Liver (tissue), 3 donors: ENCODE measurements around the gene GARIN5B.

Experiments
- EGR1 ChIP-seq, 2 donors: IDR thresholded peaks; 2 replicates each; pipeline ENCODE4 v1.6.1; 2016 to 2018; ENCODE audit warnings: antibody characterized with exemption in 2 of 2, low read depth in 2 of 2
- GABPA ChIP-seq, 2 donors: IDR thresholded peaks in 1 of 2; conservative IDR thresholded peaks in 1 of 2; 2 replicates each; pipeline ENCODE4 v1.6.1; 2016; ENCODE audit warnings: antibody characterized with exemption in 2 of 2, mild to moderate bottlenecking in 1 of 2, moderate library complexity in 1 of 2
- HNF4A ChIP-seq, 2 donors: conservative IDR thresholded peaks; 2 replicates each; pipeline ENCODE4 v1.6.1; 2016; ENCODE audit warnings: antibody characterized with exemption in 2 of 2, mild to moderate bottlenecking in 2 of 2
- JUND ChIP-seq, 2 donors: IDR thresholded peaks; 2 replicates each; pipeline ENCODE4 v1.6.1; 2016; ENCODE audit warnings: antibody characterized with exemption in 2 of 2
- MAX ChIP-seq: IDR thresholded peaks from 2 replicates; pipeline ENCODE4 v1.6.1; 2016; ENCODE audit warnings: antibody characterized with exemption
- NR2F2 ChIP-seq: IDR thresholded peaks from 2 replicates; pipeline ENCODE4 v1.6.1; 2016; ENCODE audit warnings: antibody characterized with exemption
- RAD21 ChIP-seq, 2 donors: IDR thresholded peaks; 2 replicates each; pipeline ENCODE4 v1.6.1; 2016; ENCODE audit warnings: antibody characterized with exemption in 2 of 2, mild to moderate bottlenecking in 2 of 2
- REST ChIP-seq: IDR thresholded peaks from 2 replicates; pipeline ENCODE4 v1.6.1; 2016; ENCODE audit warnings: antibody characterized with exemption, mild to moderate bottlenecking
- SP1 ChIP-seq: IDR thresholded peaks from 2 replicates; pipeline ENCODE4 v1.6.1; 2018; ENCODE audit warnings: antibody characterized with exemption, mild to moderate bottlenecking
- TAF1 ChIP-seq: conservative IDR thresholded peaks from 2 replicates; pipeline ENCODE4 v1.6.1; 2016; ENCODE audit warnings: antibody characterized with exemption, mild to moderate bottlenecking
- YY1 ChIP-seq: IDR thresholded peaks from 2 replicates; pipeline ENCODE4 v1.6.1; 2016; ENCODE audit warnings: antibody characterized with exemption, mild to moderate bottlenecking
- TF ChIP-seq, protein P1 (sequence below): fragments of 150-350 bp; IDR thresholded peaks from 2 replicates; pipeline ENCODE4 v1.5.1; 2017; ENCODE audit warnings: improper control_type of control experiment, low read depth, low read length; ENCODE audit not compliant: missing input control
- TF ChIP-seq, protein P2 (sequence below): IDR thresholded peaks from 2 replicates; pipeline ENCODE4 v1.6.1; 2016; ENCODE audit warnings: antibody characterized with exemption
- donor health status: healthy.
- donor health status: healthy.

GRCh38 chr19:55316646-55317045, 46.4 kb downstream of the GARIN5B start:
- TF ChIP-seq, protein P1, sequence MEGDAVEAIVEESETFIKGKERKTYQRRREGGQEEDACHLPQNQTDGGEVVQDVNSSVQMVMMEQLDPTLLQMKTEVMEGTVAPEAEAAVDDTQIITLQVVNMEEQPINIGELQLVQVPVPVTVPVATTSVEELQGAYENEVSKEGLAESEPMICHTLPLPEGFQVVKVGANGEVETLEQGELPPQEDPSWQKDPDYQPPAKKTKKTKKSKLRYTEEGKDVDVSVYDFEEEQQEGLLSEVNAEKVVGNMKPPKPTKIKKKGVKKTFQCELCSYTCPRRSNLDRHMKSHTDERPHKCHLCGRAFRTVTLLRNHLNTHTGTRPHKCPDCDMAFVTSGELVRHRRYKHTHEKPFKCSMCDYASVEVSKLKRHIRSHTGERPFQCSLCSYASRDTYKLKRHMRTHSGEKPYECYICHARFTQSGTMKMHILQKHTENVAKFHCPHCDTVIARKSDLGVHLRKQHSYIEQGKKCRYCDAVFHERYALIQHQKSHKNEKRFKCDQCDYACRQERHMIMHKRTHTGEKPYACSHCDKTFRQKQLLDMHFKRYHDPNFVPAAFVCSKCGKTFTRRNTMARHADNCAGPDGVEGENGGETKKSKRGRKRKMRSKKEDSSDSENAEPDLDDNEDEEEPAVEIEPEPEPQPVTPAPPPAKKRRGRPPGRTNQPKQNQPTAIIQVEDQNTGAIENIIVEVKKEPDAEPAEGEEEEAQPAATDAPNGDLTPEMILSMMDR: no peak
- TF ChIP-seq YY1 (no peak), SP1 (no peak), MAX (no peak), REST (no peak), JUND (IDR thresholded peaks at IDR 0.05) (no peak), NR2F2 (no peak), GABPA (IDR thresholded peaks at IDR 0.05 in 1 of 2, conservative IDR thresholded peaks at IDR 0.05 in 1 of 2) (no peak), TAF1 (no peak), HNF4A (conservative IDR thresholded peaks at IDR 0.05) (no peak), RAD21 (IDR thresholded peaks at IDR 0.05) (no peak), EGR1 (IDR thresholded peaks at IDR 0.05; ENCODE audit: low read depth in 2 of 2) (no peak)
- TF ChIP-seq, protein P2, sequence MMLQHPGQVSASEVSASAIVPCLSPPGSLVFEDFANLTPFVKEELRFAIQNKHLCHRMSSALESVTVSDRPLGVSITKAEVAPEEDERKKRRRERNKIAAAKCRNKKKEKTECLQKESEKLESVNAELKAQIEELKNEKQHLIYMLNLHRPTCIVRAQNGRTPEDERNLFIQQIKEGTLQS: no peak
